AG08395 (cell line): ENCODE results near the gene GPA33.
A peak's percentile ranks its signal among the peaks of the same experiment; 100 is the strongest.
"Not testable (repeated sequence)": the region's sequence is repeated elsewhere in the genome, so short reads cannot be mapped to it uniquely, and the experiment has no call there.

Experiments
- DNase-seq: peaks from one replicate; pipeline ENCODE4 v3.0.0; 2012; ENCODE audit warnings: mixed read lengths, low spot score

Gene GPA33

DNA sequence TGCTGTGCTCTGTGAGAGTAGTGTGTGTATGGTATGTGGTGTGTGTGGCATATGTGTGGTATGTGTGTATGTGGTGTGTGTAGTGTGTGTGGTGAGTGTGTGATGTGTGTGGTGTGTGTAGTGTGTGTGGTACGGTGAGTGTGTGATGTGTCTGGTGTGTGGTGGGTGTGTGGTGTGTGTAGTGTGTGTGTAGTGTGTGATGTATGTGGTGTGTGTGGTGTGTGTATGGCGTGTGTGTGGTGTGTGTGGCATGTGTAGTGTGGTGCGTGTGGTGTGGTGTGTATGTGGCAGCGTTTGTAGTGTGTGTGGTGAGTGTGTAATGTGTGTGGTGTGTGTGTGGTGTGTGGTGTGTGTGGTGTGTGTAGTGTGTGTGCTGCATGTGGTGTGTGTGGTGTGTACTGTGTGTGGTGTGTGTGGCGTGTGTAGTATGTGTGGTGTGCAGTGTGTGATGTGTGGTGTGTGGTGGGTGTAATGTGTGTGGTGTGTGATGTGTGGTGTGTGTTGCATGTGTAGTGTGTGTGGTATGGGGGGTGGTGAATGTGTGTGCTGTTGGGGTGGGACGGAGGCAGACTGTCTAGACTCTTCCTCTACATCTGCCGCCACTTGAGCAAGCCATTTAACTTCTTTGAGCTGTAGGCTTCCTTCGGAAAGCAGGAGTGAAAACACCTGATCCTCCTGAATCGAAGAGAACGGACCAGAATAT is 33.5 kb downstream of the GPA33 start:
- no peak for DNase-seq

DNA sequence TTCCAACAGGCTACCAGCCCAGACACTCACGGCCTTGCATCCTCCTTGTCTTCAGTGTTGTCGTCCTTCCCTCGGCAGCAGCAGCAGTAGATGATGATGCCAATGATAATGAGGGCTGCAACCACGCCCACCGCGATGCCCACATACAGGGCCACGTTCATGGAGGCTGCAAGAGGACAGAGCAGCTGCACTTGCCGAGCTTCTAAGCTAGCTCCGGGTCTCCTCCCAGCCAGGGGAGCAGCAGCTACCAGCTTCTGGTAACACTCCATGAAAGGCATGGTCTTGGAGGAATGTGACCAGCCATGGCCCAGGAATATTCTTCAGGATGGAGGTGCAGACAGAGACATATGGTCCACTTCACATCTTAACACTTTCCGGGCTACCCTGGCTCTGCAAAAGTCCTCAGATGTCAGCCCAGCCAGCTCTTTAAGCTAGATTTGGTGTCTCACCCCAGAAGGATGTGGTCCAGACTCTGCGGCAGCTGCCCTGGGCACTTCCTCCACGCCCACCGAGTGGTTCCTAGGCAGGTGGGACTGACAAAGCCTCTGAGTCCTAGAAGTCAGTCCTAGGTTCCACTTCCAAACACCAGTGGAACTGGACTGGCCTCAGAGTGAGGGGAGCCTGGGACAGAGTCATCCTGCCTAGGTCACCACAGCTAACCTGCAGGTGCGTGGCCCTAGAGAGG is 35.1 kb downstream of the GPA33 start:
- no peak for DNase-seq

DNA sequence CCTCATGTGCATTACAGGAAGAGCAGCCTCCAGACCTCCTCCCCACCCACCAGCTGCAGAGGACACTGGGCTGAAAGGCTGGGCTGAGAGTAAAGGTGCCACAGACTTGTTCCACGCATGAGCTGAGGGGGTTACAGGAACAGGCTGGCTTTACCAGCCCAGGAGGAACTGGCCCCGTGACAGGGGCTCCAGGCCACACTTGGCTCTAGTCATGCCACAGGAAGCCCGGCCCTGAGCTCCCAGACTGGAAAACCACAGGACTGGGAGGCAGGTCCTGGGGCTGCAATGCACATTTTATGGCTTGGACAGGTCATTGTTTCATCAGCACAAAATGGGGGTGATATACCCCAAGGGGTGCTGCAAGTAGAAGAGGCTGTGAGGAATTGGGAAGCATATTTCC is 35.6 kb downstream of the GPA33 start:
- DNase-seq: no peak

DNA sequence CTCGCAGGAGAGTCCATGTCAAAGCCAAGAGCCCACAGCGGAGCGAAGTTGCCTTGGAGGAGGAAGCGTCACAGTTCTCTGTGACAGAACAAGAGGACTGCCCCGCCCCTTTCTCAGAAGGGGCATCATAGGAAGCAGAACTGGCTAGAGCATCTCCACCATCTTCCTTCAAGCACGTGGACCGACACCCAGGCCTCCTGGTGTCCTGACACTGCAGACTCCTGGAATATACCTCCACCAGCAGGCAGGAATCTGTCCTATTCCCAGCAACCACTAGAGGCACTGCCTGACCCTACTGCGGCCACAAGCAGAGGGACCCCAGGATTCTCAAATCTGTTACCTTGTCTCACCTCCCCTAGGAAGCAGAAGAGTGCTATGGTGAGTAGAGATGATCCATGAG is 37.8 kb downstream of the GPA33 start:
- DNase-seq: no peak

GRCh38 chr1:167051907-167052306 is 38.3 kb downstream of the GPA33 start:
- no peak for DNase-seq

- peak; percentile 29 for DNase-seq
Measured at GRCh38 chr1:167043752-167044488, 46.3 kb downstream of the GPA33 start.

DNA sequence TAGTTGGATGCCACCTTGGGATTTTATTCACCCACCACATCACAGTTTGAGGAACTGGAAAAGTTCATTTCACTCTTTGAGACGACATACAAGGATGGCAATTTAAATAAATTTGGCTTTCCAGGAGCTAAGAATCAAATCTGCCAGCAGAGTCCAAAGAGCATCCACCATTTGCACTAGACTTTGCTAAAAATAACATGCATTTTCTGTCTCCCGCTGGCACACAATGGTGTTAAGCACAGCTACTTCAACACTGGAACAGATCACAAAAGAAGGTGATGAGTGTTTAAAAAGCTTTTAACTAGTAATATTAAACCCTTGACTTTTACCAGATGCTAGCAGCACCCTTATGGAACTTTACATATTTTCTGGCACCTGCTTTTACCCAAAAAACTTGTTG is 56.5 kb downstream of the GPA33 start:
- no peak for DNase-seq

- DNase-seq: not testable (repeated sequence)
Measured at GRCh38 chr1:167029553-167029952, 60.6 kb downstream of the GPA33 start.

DNA sequence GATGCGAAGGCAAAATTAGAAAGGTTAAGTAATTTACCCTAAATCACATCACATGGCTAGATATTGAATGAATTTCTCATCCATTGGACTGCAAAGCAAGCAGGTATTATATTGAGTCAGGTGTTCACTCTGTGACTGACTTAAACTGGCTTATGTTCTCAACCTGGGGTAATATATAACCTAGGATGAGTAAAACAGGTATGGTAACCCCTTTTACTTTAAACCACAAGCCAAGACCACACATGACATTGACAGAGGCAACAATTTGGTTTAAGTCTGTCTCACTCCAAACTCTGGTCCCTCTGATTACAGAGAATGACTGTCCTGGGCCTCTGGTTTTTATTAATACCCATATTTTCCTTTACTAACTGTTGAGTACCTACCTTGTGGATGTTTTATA is 67.8 kb downstream of the GPA33 start:
- no peak for DNase-seq

- no peak for DNase-seq
Measured at GRCh38 chr1:167016100-167016750, 74.0 kb downstream of the GPA33 start.

- no peak for DNase-seq
Measured at GRCh38 chr1:167013108-167013929, 76.9 kb downstream of the GPA33 start.

DNA sequence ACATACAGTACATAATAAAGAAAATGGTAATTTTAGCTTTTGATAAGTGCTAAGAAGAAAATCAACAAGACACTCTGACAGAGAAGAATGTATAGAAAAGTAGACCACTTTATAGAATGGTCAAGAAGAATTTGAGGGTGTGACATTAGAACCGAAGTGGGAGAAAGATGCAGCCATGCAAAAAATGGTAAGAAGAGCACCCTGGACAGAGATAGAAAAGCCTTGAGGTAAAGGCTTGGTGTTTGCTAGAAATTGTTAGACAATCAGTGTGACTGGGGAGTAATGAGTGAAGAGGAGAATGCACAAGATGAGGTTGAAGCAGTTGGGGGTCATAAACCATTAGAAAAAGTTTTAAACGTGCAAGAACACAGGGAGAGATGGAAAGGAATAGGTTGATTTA is 77.6 kb downstream of the GPA33 start:
- no peak for DNase-seq

DNA sequence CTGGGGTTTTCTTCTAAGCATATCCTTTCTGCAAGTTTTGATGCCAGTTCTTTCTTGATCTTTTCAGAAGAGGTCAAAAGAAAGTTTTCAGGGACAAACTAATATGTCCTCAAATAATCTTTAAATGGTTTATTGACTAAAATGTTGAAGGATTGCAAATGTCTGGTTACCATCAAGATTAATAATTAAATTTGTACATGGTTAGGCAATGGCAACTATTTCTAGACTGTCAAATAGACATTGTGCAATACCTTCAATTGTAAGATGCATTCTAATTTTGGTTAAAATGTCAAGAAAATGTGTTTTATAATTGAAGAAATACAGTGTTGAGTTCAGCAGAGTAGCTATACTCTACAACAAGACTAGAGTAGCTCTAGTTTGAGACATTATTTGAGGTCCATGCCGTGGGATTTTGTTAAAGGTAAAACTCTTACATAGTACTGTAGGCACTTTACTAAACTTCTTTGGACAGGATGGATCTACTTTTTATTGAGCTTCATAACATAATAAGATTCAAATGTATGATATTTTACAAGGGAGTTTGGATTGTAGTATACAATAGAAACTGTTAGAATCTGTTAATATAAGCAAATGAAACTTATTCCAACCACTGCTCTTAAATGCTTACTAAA is 78.5 kb downstream of the GPA33 start:
- DNase-seq: no peak

DNA sequence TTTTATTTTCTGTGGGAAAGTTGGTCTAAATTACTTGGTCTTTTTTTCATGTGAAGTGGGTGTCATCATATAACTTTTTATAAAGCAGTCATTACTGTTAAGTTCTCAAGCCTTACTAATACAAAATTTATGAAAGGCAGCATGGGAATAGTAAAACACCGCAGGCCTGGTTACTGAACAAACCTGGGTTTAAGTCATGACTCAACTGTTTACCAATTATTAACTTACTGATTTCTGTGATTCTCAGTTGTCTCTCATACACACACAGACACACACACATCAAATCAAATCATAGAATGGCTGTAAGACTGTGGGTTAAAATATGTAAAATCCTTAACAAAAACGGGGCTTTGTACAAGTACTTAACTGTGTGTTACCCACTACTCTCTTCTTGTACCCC is 86.5 kb downstream of the GPA33 start:
- DNase-seq: no peak
